ENCODE results near the gene ZNF135.

DNA sequence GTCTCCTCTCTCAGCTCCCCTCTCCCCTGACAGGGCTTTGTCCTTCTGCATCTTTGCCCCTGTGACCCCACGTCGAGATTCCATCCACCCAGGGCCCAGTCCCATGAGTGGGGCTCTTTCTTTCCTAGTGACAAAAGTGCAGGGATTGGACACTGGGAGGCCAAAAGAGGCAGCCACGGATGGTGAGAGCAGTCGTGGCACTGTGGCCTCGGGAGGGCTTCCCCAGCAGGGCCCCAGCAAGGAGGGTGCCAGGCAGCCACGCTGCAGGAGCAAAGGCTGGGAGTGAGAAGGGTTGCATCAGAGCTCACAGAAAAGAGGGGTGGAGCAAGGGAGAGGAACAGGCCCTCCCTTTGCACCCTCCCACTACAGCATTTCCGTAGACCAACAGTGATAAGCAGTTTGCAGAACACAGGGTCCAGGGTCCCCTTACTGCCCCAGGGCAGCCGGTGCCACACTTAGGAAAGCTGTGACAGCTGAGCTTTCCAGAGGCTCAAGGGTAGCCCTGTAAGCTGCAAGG lies 20.3 kb upstream of the ZNF135 start:
- TF ChIP-seq, protein P1, sequence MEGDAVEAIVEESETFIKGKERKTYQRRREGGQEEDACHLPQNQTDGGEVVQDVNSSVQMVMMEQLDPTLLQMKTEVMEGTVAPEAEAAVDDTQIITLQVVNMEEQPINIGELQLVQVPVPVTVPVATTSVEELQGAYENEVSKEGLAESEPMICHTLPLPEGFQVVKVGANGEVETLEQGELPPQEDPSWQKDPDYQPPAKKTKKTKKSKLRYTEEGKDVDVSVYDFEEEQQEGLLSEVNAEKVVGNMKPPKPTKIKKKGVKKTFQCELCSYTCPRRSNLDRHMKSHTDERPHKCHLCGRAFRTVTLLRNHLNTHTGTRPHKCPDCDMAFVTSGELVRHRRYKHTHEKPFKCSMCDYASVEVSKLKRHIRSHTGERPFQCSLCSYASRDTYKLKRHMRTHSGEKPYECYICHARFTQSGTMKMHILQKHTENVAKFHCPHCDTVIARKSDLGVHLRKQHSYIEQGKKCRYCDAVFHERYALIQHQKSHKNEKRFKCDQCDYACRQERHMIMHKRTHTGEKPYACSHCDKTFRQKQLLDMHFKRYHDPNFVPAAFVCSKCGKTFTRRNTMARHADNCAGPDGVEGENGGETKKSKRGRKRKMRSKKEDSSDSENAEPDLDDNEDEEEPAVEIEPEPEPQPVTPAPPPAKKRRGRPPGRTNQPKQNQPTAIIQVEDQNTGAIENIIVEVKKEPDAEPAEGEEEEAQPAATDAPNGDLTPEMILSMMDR (IDR thresholded peaks at IDR 0.05; ENCODE audit: poor library complexity), result no peak
- TF ChIP-seq EZH2 (IDR thresholded peaks at IDR 0.05; ENCODE audit: borderline replicate concordance), result no peak
